Thyroid gland (tissue), 4 donors: ENCODE measurements around the gene ADAMTS16.

Experiments
- CTCF ChIP-seq, 6 experiments: fragments of 200-600 bp in 3 of 6; fragments of 450-650 bp in 3 of 6; sonication (generic) in 3 of 6; IDR thresholded peaks; one replicate each; pipeline ENCODE4 v1.5.1; 2016 to 2019; ENCODE audit warnings: antibody characterized with exemption in 6 of 6, mild to moderate bottlenecking in 2 of 6, inconsistent platforms in 1 of 6, moderate library complexity in 1 of 6
- POLR2A ChIP-seq, 2 donors: fragments of 450-650 bp; IDR thresholded peaks; one replicate each; pipeline ENCODE4 v1.6.1; 2017; ENCODE audit warnings: antibody characterized with exemption in 2 of 2, mild to moderate bottlenecking in 2 of 2, moderate library complexity in 1 of 2

- TF ChIP-seq POLR2A (IDR thresholded peaks at IDR 0.05) (no peak), CTCF (IDR thresholded peaks at IDR 0.05) (no peak)
Measured at GRCh38 chr5:5343568-5343967, 203.4 kb downstream of the ADAMTS16 start.
